HG02759 (cell line): ENCODE measurements around the gene DCST2.
"Not testable (repeated sequence)": the region's sequence is repeated elsewhere in the genome, so short reads cannot be mapped to it uniquely, and the experiment has no call there.

Experiments used
- ATAC-seq: cut with Tn5 transposase; IDR thresholded peaks from one replicate; pipeline ENCODE4 v1.9.1; 2021; ENCODE audit warnings: mild to moderate bottlenecking, moderate library complexity; ENCODE audit not compliant: unreplicated experiment

The DCST2 gene

DNA sequence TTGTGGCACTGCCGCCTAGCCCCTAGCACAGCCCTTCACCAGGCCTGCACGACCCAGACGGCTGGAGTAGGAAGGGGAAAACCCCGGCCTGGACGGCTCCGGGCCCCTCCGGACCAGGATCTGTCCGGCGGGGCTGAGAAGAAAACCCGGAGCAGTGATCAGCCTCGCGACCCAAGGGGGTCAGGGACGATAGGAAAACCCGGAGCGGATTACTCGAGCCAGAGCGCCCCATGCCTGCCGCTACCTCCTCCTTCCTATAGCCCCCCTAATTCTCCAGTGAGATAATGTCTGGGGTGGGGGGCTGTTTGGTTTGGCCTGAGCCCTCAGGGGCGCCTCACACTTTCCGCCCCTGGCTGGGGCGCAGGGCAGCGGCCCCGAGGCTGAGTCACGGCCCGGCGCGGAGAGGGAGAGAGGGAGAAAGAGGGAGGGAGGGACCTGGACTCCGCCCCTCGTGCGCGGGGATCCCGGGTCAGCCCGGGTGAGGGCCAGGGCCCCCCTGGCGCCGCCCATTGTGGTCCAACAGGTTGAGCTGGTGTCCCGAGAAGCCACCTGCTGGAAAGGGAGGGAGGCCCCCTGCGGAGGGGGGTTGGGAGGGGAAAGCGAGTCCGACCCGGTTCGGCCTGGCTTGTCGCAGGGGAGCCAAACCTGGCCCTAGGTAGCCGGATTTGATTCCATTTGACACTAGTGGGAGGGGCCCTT, 32.7 kb downstream of the DCST2 start:
- ATAC-seq = peak; percentile 43

DNA sequence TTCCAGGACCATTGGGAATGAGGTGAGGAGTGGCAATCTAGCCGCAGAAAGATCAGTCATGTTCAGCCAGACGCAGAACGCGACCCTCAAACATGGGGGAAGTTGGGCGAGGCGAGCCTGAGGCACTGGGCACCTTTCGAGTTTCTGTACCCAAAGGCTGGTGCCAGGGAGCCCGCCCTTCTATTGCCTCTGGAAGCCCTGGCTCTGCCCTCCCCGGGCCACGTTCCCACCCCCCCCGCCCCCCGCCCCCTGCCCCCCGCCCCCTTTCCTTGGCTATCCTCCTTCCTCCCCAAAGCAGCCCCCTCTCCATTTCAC, 33.2 kb downstream of the DCST2 start:
- ATAC-seq = no peak

DNA sequence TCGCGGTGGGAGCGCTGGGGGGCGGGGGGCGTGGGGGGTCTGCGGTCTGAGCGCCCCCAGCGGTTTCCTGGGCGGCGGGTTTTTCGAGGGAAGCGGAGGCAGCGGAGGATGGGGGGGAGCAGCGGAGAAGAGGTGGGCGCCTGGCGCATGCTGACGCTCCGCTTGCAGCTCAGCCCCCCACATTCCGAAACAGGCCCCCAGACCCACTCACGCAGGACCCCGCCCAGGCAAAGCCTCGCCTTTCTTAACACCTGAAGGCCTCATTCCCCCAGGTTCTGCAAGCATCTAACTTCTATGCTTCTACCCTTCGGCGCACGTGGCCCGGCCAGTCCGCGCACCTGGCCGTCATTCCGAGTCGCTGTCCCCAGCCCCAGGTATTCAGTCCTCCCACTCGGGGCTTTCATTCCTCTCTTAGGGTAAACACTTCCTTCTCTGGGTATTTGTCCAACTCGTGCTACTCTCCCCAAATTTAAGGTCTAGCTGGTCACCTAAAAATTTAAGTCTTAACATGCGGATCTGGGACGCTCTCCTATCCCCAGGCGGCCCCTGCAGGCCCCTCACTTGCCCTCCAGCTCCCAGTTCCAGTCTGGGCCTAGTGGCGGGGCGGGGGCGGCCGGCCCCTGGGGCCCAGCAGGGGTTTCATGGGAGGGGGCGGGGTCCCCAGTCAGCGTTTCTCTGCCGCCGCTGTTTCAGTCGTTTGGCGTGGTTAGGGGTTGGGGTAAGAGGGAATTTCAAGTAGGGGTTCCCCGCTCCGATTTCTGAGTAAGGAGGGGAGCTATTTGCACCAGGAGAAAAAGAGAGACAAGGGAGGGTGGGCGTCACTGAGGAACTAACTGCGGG, 33.8 kb downstream of the DCST2 start:
- no peak for ATAC-seq

DNA sequence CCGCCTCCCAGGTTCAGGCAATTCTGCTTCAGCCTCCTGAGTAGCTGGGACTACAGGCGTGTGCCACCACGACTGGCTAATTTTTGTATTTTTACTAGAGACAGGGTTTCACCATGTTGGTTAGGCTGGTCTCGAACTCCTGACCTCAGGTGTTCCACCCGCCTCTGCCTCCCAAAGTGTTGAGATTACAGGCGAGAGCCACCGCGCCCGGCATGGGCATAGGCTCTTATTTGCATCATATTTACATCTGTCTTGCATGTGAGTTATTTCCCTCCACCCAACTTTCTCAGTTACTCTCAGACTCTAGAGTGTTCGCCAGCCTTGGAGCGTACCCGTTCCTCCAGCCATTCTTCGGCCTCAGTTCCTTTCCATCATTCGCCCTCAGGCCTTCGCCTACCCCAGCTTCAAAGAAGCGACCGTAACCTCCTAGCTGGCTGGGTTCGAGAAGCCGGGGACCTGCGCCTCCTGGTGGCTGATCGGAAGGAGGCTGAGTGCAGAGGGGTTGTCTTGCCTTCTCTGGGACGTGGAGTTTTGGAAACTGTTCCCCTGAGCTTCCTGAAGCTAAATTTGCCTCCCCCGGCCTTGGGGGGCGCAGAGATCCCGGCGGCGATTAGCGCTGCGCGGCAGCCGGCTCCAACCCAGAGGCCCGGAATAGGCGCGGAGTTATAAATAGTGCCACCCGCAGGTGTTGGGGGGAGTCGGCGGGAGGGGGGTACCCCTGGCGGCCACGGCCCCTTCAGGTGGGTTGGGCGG, 34.6 kb downstream of the DCST2 start:
- ATAC-seq = no peak

DNA sequence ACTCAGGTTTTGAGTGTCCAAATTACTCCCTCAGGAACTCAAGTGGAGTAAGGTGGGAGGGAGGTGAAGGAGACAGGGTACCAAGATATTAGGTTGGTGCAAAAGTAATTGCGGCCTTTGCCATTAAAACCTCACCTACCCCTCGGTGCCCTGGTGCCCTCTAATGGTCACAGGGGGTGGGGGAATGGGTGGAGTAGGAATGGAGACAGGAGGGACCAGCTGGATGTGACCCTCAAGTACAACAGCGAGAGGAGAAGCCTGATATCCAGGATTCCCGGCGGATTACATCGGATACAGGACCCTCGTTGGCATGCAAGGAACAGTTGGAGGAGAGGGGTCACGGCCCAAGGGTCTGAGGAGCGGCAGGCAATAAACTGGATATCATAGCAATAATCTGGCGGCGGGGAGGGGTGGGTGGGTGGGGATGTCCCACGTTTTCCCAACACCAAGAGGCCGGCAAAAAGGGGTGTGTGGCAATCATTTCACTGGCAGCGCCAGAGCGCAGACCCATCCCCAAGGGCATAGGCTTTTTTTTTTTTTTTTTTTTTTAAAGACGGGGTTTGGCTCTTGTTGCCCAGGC, 35.3 kb downstream of the DCST2 start:
- no peak for ATAC-seq

DNA sequence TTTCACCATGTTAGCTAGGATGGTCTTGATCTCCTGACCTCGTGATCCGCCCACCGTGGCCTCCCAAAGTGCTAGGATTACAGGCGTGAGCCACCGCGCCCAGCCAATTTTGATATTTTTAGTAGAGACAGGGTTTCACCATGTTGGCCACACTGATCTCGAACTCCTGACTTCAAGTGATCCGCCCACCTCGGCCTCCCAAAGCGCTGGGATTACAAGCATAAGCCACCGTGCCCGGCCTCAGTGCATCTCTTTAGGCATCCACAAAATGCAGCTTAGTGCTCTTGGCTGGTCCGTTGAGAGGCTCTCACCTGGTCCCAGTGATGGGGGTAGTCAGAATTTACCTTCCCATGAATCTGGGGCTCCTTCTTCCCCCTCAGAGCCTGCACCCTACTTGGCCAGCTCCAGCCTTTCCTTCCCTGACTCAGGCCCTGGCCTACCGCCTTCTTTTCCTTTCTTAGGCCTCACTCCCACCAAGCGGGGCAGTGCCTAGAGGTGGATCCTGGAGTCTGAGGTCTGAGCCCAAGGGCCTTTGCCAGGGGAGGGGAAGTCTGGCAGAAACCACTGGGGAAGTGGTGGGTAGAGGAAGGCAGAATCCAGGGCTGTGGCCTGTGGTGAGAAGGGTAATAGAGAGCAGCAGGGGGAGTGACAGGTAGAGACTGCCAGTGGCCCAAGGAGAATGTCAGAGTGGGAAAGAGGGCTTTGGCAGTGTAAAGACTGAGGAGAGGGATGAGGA, 36.4 kb downstream of the DCST2 start:
- ATAC-seq = no peak

DNA sequence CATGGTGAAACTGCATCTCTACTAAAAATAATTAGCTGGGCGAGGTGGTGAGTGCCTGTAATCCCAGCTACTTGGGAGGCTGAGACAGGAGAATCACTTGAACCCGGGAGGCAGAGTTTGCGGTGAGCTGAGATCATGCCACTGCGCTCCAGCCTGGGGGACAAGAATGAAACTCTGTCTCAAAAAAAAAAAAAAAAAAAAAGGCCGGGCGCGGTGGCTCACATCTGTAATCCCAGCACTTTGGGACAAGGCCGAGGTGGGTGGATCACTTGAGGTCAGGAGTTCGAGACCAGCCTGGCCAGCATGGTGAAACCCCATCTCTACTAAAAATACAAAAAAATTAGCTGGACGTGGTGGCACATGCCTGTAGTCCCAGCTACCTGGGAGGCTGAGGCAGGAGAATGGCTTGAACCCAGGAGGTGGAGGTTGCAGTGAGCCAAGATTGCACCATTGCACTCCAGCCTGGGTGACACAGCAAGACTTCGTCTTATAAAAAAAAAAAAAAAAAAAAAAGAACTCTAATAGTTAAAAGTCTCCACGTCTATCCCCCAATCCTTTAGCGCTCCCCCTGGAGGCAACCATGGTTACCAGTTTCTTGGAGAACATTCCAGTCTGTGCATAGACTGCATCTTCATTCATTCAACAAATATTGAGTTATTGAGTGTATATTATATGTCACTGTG, 38.1 kb downstream of the DCST2 start:
- not testable (repeated sequence) for ATAC-seq

DNA sequence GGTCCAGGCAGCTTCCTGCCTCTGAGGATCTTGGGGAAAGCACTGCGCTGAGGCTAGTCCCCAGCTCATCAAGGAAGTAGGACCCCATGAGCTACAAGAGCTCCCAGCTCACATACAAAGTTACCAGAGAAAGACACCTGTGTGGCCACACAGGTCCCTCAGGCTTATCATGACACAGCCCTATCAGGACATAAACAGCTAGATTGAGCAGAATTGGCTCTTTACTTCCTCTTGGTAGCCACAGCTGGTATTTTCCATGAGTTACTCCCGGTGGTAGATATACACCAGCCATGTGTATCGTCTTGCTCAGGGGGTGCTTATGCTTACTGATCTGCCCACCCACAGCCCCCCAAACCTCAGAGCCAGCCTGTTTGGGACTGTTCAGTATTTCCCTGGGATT, 39.0 kb downstream of the DCST2 start:
- ATAC-seq = no peak

DNA sequence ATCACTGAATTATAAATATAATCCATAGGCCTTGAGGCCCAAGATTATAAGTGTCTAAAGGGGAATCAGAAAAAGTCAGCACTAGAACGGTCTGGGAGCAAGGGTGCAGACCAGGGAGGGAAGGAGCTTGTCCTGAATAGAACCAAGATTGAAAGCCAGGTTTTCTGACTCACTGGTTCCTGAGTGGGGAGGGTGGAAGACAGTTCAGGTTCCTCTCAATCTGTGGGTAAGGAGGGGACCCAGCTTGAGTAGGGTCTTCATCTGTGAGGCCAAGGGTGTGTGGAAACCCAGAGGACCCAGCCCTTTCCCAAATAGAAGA, 39.4 kb downstream of the DCST2 start:
- no peak for ATAC-seq

DNA sequence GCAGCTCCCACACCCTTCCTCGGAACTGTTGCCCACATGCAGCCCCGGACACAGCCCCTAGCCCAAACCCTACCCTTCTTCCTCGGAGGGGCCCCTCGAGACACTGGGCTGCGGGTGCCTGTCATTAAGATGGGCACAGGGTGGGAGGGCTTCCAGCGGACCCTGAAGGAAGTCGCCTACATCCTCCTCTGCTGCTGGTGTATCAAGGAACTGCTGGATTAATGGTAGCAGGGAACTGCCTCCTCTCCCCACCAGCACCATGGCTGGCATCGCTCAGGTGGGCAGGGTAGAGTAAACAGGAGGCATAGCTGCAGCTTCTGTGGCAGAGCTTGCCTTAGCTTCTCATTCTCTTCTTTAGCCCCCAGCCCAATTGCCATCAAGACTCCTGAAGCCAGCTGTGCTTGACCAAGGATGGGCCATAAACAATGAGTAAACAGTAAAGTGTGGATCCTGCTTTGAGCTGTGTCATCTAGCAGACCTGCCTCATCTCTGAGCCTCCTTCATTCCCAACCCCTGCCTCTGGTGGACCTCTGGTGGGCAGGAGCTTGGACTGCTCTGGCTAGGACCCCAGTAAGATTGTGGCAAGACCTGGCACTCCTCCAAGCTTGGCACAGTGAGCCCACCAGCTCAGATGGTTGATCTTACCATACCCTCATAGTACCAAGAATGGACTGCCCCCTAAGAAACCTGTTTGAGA, 39.9 kb downstream of the DCST2 start, which contains the start of gene LENEP:
Gene LENEP (plus strand): TSS at position 15 of the 697 bp plus-strand sequence. CDS start 22 bp downstream, at position 37.
- ATAC-seq = no peak

DNA sequence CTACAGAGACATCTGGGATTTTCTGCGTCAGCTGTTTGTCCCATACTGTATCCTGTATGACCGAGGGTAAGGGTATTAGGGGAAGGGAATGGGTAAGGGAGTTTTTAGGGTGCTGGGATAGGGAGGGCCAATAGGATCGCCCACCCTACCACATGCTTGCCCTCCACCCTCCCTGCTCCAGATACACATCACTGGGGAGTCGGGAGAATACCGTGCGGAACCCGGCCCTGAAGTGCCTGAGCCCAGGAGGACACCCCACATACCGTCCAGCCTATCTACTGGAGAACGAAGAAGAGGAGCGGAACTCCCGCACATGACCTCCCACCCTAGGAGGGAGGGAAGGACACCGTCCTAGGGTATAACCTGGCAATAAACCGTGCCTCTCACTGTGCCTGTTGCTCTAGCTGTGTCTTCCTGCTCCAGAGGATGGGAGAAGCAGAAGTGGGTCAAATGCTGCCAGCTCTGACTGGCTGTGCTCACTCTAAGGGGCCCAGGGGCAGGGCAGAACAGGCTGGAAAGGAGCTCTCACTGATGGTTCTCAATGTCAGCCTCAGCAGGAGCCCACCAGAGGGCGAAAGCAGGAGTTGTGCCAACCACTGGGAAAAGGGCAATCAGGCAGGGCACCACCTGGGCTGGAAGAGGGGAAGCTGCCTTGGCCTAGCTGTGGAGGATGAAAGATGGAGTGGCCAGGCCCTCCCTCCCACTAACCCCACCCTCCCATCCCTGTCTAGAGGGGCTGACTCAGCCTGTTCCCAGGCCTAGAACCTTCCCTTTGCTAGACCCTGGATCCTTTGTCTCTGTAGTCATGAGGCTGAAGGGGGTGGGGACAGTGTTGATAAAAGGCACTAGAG, 40.6 kb downstream of the DCST2 start:
- ATAC-seq = no peak

DNA sequence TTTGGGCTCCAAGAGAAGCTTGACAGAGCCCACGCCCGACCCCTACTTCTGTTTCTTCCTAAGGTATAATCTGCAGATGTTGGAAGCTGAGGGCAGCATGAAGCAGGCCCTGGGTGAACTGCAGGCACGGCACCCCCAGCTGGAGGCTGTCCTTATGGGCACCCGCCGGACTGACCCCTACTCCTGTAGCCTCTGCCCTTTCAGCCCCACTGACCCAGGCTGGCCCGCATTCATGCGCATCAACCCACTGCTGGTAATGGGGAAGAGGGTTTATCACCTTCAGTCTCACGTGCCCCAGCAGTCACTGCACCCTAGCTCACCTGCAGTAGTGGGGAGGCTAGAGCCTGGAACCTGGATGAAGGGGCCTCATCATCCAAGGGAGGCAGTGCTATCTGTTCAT, 43.3 kb downstream of the DCST2 start:
- ATAC-seq = no peak

DNA sequence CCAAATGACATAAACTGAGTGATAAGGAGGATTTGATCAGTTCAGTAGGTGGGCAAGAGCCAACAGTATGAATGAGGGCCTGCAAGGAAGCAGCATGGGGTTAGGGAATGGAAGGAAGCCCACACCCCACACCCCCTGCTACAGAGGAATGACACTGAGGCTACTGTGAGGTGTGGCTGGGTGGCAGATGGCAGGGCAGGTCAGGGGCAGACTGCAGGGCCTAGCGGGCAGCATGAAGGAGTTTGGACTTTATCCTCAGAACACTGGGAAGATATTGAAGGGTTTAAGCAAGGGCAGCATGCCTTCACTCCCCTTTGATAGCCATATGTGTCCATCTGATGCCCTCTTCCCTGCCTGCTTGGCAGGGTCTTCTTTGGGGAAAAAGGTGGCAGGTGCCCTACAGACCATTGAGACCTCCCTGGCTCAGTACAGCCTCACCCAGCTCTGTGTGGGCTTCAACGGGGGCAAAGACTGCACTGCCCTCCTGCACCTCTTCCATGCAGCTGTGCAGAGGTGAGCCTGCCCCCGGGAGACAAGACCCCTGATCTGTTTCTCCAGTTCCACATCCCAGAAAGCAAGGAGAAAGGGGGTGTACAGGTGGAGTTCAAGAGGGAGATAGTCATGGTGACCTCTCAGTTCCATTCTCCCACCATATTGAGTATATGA, 44.3 kb downstream of the DCST2 start:
- ATAC-seq = no peak

DNA sequence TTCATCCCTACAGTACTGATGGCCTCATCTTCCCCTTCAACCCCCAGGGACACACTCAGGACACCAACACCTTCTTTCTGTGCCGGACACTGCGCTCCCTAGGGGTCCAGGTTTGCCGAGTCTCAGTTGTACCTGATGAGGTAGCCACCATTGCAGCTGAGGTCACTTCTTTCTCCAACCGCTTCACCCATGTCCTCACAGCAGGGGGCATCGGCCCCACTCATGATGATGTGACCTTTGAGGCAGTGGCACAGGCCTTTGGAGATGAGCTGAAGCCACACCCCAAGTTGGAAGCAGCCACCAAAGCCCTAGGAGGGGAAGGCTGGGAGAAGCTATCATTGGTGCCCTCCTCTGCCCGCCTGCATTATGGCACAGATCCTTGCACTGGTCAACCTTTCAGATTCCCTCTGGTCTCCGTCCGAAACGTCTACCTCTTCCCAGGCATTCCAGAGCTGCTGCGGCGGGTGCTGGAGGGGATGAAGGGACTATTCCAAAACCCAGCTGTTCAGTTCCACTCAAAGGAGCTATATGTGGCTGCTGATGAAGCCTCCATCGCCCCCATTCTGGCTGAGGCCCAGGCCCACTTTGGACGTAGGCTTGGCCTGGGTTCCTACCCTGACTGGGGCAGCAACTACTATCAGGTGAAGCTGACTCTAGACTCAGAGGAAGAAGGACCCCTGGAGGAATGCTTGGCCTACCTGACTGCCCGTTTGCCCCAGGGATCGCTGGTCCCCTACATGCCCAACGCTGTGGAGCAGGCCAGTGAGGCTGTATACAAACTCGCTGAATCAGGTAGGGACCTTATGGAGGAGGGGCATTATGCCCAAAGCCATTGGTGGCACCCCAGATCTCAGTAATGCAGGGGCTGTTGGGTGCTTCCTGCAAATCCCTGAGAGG, 45.3 kb downstream of the DCST2 start:
- no peak for ATAC-seq

DNA sequence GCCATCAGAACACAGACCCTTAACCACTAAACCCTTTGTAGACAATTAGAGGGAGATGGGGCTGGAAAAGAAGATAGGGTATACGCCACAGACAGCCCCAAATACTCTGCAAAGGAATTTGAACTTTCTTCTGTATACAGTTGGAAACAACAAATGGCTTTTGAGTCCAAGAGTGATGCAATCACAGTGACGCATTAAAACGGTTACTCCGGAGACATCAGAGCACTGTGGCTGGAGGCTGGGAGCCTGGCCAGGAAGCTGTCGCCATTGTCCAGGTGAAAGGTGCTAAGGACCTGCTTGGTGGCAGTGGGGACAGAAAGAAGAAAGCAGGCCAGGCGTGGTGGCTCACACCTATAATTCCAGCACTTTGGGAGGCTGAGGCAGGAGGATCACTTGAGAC, 46.3 kb downstream of the DCST2 start:
- no peak for ATAC-seq

DNA sequence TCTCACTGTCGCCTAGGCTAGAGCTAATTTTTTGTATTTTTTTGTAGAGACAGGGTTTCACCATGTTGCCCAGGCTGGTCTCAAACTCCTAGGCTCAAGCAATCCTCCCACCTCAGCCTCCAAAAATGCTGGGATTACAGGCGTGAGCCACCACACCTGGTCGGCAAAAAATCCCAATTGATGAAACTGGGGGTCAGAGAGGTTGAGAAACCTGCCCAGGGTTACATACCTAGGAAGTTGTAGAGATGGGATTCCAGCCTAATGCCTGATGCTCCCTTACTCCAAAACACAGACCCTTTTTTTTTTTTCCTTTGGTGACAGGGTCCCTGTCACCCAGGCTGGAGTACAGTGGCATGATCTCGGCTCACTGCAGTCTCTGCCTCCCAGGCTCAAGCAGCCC, 46.8 kb downstream of the DCST2 start:
- ATAC-seq = not testable (repeated sequence)

DNA sequence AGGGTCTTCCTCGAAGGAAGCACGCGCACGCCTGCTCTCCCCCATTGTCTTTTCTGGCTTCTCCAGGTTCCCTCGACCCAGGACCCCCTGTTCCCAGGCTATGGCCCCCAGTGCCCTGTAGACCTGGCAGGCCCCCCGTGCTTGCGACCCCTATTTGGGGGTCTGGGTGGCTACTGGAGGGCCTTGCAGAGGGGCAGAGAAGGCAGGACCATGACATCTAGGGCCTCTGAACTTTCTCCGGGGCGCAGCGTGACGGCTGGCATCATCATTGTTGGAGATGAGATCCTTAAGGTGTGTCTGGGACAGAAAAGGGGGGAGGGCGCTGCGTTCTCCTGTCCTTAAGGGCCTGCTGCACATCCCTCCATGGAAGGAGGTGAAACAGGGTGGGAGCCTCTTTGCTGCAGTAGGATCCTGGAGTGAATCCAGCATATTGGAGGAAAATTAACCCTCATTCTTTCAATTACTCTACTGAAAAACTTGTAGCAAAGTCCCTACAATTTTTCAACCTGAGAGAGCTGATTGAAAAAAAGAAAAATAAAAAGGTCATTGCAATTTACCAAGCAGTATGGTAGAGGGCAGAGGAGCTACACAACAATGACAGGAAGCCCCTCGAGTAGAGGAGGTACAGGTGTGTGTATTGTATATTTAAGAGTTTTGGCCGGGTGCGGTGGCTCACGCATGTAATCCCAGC, 49.7 kb downstream of the DCST2 start:
- ATAC-seq = no peak
